ENCODE data around the gene SPEM3. TPM values are rescaled to one million over a fixed set of nuclear protein-coding genes. Genes with fewer than 3 reads are reported as not detected.
"Not testable (repeated sequence)": the region's sequence is repeated elsewhere in the genome, so short reads cannot be mapped to it uniquely, and the experiment has no call there.

Gene SPEM3
- total and polyA plus RNA-seq, 4 donors: not detected

GRCh38 chr17:7479213-7480088 is 50.8 kb downstream of the SPEM3 start, which contains the start of gene ZBTB4:
Gene ZBTB4 (minus strand): TSS chr17:7479631. CDS start chr17:7466801, 12,830 bp downstream.
- DNase-seq: peak; percentile 61 to 76 (median 66)
- H3K4me1 ChIP-seq (ENCODE audit: control insufficient read depth in 5 of 5, insufficient read depth in 5 of 5, low read length in 5 of 5): peaks cover 12 to 52% (median 40%) of the 10 kb centered on the region in 5 donors

DNA sequence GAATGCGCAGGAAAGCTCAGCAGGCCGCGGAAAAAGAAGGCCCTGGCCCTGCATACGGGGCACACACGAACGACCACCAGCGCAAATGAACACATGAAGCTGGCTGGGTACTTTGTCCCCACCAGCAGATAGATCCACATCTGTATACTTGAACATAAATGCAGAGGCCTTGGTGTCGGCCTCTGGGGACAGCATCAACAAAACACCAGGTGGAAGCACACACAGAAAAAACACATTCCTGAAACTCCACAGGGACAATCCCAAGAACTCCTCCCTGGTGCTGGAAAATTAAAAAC is 51.4 kb downstream of the SPEM3 start:
- H3K36me3 ChIP-seq (ENCODE audit: control insufficient read depth in 4 of 4, insufficient read depth in 4 of 4, low read length in 4 of 4): no peaks in the 10 kb centered on the region
- H3K9me3 ChIP-seq (ENCODE audit: control insufficient read depth in 4 of 4, insufficient read depth in 3 of 4, low read length in 3 of 4): no peaks in the 10 kb centered on the region
- DNase-seq: peak in 1 of 3 donors; percentile 60
- H3K27ac ChIP-seq (ENCODE audit: low read depth in 1 of 2, low read length in 1 of 2): peak overlapping the region; percentile 97 to 98
- no peak for ATAC-seq (ENCODE audit: insufficient read depth, low FRiP score)
- no peaks in the 10 kb centered on the region for H3K27me3 ChIP-seq (ENCODE audit: control insufficient read depth in 3 of 3, insufficient read depth in 3 of 3, low read length in 2 of 3)
- TF ChIP-seq CTCF (IDR thresholded peaks at IDR 0.05; ENCODE audit: control extremely low read depth, extremely low read depth): no peak
- H3K4me3 ChIP-seq: peak overlapping the region; percentile 51
- WGBS, 2 donors: 5 to 8% methylated on average over 8 of the region's 8 CpGs
- peak overlapping the region; percentile 65 to 86 for H3K9ac ChIP-seq (ENCODE audit: insufficient read depth in 1 of 2, low read length in 2 of 2)
- H3K4me1 ChIP-seq (ENCODE audit: control insufficient read depth in 5 of 5, insufficient read depth in 5 of 5, low read length in 5 of 5): peaks cover 12 to 54% (median 38%) of the 10 kb centered on the region in 5 donors

More at GRCh38 chr17:7479213-7480088, 50.8 kb downstream of the SPEM3 start, which contains the start of gene ZBTB4:
- H3K4me3 ChIP-seq: peak within 1 kb of the TSS; percentile 70
- peak within 1 kb of the TSS; percentile 98 to 99 for H3K27ac ChIP-seq (ENCODE audit: low read depth in 1 of 2, low read length in 1 of 2)
- no peaks in the 10 kb centered on the region for H3K27me3 ChIP-seq (ENCODE audit: control insufficient read depth in 3 of 3, insufficient read depth in 3 of 3, low read length in 2 of 3)
- H3K9ac ChIP-seq (ENCODE audit: insufficient read depth in 1 of 2, low read length in 2 of 2): peak within 1 kb of the TSS; percentile 86 to 88
- no peak for TF ChIP-seq CTCF (IDR thresholded peaks at IDR 0.05; ENCODE audit: control extremely low read depth, extremely low read depth)
- no peak for ATAC-seq (ENCODE audit: insufficient read depth, low FRiP score)
- H3K9me3 ChIP-seq (ENCODE audit: control insufficient read depth in 4 of 4, insufficient read depth in 3 of 4, low read length in 3 of 4): no peaks in the 10 kb centered on the region
- WGBS, 2 donors: 0 to 1% methylated on average over 40 to 92 of the region's 92 CpGs
- peaks cover 0 to under 1% (median 0%) of the 10 kb centered on the region in 4 donors for H3K36me3 ChIP-seq (ENCODE audit: control insufficient read depth in 4 of 4, insufficient read depth in 4 of 4, low read length in 4 of 4)

DNA sequence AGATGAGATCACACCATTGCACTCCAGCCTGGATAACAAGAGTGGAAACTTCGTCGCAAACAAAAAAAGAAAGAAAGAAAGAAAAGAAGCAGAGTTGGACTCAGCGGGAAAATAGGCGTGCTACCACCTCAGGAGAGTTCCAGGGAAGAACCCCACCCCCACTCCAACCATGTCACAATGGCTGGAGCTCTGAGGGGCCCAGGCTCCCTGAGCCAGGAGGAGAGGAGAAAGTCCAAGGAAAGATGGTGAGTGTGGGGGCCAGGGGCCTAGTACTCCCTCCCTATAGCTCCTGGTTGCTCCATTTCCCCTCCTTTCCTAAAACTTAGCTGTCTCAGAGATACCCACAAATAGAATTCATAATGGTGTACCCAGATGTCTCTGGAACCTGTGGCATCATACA is 52.6 kb downstream of the SPEM3 start, which contains the start of gene SLC35G6:
Gene SLC35G6, plus strand, starts transcription at position 172 of the 400 bp plus-strand sequence. Its CDS starts 71 bp downstream, at position 243.
- not testable (repeated sequence) for DNase-seq; H3K9me3 ChIP-seq (ENCODE audit: control insufficient read depth in 4 of 4, insufficient read depth in 3 of 4, low read length in 3 of 4); H3K27me3 ChIP-seq (ENCODE audit: control insufficient read depth in 3 of 3, insufficient read depth in 3 of 3, low read length in 2 of 3); H3K4me3 ChIP-seq; H3K36me3 ChIP-seq (ENCODE audit: control insufficient read depth in 4 of 4, insufficient read depth in 4 of 4, low read length in 4 of 4); ATAC-seq (ENCODE audit: insufficient read depth, low FRiP score)
- 93 to 100% methylated on average over 4 of the region's 4 CpGs for WGBS, 2 donors
- Histone ChIP-seq H3K27ac (ENCODE audit: low read depth in 1 of 2, low read length in 1 of 2) (peak within 1 kb of the TSS; percentile 98 to 100), H3K4me1 (ENCODE audit: control insufficient read depth in 5 of 5, insufficient read depth in 5 of 5, low read length in 5 of 5) (peaks cover 8 to 60% (median 35%) of the 10 kb centered on the region in 5 donors), H3K9ac (ENCODE audit: insufficient read depth in 1 of 2, low read length in 2 of 2) (peak within 1 kb of the TSS; percentile 65 to 86)

DNA sequence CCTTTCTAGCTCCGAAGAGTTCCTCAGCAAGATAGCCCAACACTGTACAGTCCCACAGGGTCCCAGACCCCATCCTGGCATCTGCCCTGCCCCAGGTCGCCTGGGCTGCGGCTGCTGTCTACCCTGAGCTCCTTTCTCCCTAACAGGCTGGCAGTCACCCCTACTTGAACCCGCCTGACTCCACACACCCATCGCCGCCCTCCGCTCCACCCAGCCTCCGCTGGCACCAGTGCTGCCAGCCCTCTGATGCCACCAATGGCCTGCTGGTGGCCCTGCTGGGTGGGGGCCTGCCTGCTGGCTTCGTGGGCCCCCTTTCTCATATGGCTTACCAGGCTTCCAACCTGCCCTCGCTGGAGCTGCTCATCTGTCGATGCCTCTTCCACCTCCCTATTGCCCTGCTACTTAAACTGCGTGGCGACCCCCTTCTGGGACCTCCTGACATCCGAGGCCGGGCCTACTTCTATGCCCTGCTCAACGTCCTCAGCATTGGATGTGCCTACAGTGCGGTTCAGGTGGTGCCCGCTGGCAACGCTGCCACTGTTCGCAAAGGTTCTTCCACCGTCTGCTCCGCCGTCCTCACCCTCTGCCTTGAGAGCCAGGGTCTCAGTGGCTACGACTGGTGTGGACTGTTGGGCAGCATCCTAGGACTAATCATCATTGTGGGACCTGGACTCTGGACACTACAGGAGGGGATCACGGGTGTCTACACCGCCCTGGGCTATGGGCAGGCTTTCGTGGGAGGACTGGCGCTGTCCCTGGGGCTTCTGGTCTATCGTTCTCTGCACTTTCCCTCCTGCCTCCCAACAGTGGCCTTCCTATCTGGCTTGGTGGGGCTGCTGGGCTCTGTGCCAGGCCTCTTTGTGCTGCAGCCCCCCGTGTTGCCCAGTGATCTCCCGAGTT is 53.4 kb downstream of the SPEM3 start:
- not testable (repeated sequence) for H3K9me3 ChIP-seq (ENCODE audit: control insufficient read depth in 4 of 4, insufficient read depth in 3 of 4, low read length in 3 of 4); DNase-seq; H3K36me3 ChIP-seq (ENCODE audit: control insufficient read depth in 4 of 4, insufficient read depth in 4 of 4, low read length in 4 of 4); H3K27me3 ChIP-seq (ENCODE audit: control insufficient read depth in 3 of 3, insufficient read depth in 3 of 3, low read length in 2 of 3); H3K4me3 ChIP-seq; ATAC-seq (ENCODE audit: insufficient read depth, low FRiP score)
- 86 to 88% methylated on average over 31 of the region's 31 CpGs for WGBS, 2 donors
- Histone ChIP-seq H3K9ac (ENCODE audit: insufficient read depth in 1 of 2, low read length in 2 of 2) (peak overlapping the region in 1 of 2 donors; percentile 23), H3K27ac (ENCODE audit: low read depth in 1 of 2, low read length in 1 of 2) (peak overlapping the region in 1 of 2 donors; percentile 100), H3K4me1 (ENCODE audit: control insufficient read depth in 5 of 5, insufficient read depth in 5 of 5, low read length in 5 of 5) (peaks cover 0 to 59% (median 30%) of the 10 kb centered on the region in 5 donors)

Other genes with a start within 250 kb of the SPEM3 start
Only the 30 nearest of the 39 such genes appear.
- 100 to 1,000 TPM in 1 of 2 donors, 10 to 100 TPM in 1; 76.0 to 126 TPM for gene CTDNEP1, start 177.1 kb upstream of the SPEM3 start, total RNA-seq
- gene CTDNEP1, start 177.1 kb upstream of the SPEM3 start, polyA plus RNA-seq: 100 to 1,000 TPM in 1 of 2 donors, 10 to 100 TPM in 1; 72.5 to 105 TPM
- 10 to 100 TPM; 19.8 to 39.3 TPM for gene ELP5, start 176.6 kb upstream of the SPEM3 start, total RNA-seq
- gene ELP5, start 176.6 kb upstream of the SPEM3 start, polyA plus RNA-seq: 10 to 100 TPM; 34.0 to 63.2 TPM
- 100 to 1,000 TPM; 117 to 171 TPM for gene CLDN7, start 166.4 kb upstream of the SPEM3 start, total RNA-seq
- gene CLDN7, start 166.4 kb upstream of the SPEM3 start, polyA plus RNA-seq: 100 to 1,000 TPM; 119 to 199 TPM
- gene SLC2A4, start 147.1 kb upstream of the SPEM3 start, total RNA-seq: 1 to 10 TPM; 1.2 to 2.0 TPM
- 1 to 10 TPM; 1.1 to 1.3 TPM for gene SLC2A4, start 147.1 kb upstream of the SPEM3 start, polyA plus RNA-seq
- under 1 TPM; 0.28 to 0.57 TPM for gene YBX2, start 134.2 kb upstream of the SPEM3 start, total RNA-seq
- under 1 TPM; 0.03 to 0.53 TPM for gene YBX2, start 134.2 kb upstream of the SPEM3 start, polyA plus RNA-seq
- gene EIF5A, start 121.2 kb upstream of the SPEM3 start, total RNA-seq: 100 to 1,000 TPM; 104 to 516 TPM
- gene EIF5A, start 121.2 kb upstream of the SPEM3 start, polyA plus RNA-seq: 100 to 1,000 TPM; 596 to 607 TPM
- gene GPS2, start 113.5 kb upstream of the SPEM3 start, total RNA-seq: 10 to 100 TPM; 23.8 to 57.0 TPM
- gene GPS2, start 113.5 kb upstream of the SPEM3 start, polyA plus RNA-seq: 10 to 100 TPM; 68.6 to 71.6 TPM
- gene NEURL4, start 99.5 kb upstream of the SPEM3 start, total RNA-seq: 10 to 100 TPM; 21.7 to 33.9 TPM
- 10 to 100 TPM; 17.3 to 27.0 TPM for gene NEURL4, start 99.5 kb upstream of the SPEM3 start, polyA plus RNA-seq
- 10 to 100 TPM in 1 of 2 donors, 1 to 10 TPM in 1; 9.2 to 27.0 TPM for gene ACAP1, start 92.3 kb upstream of the SPEM3 start, total RNA-seq
- 10 to 100 TPM; 17.2 to 39.4 TPM for gene ACAP1, start 92.3 kb upstream of the SPEM3 start, polyA plus RNA-seq
- gene KCTD11, start 76.7 kb upstream of the SPEM3 start, total RNA-seq: 10 to 100 TPM in 1 of 2 donors, 1 to 10 TPM in 1; 5.9 to 14.9 TPM
- gene KCTD11, start 76.7 kb upstream of the SPEM3 start, polyA plus RNA-seq: 10 to 100 TPM; 11.1 to 14.1 TPM
- not detected for gene TMEM95, start 73.7 kb upstream of the SPEM3 start, total RNA-seq
- not detected for gene TMEM95, start 73.7 kb upstream of the SPEM3 start, polyA plus RNA-seq
- gene TNK1, start 47.8 kb upstream of the SPEM3 start, total RNA-seq: 1 to 10 TPM; 5.4 to 8.2 TPM
- 1 to 10 TPM; 3.7 to 6.0 TPM for gene TNK1, start 47.8 kb upstream of the SPEM3 start, polyA plus RNA-seq
- 10 to 100 TPM; 32.4 to 43.0 TPM for gene PLSCR3, start 34.3 kb upstream of the SPEM3 start, total RNA-seq
- 10 to 100 TPM; 19.2 to 36.0 TPM for gene PLSCR3, start 34.3 kb upstream of the SPEM3 start, polyA plus RNA-seq
- gene TMEM256, start 24.8 kb upstream of the SPEM3 start, total RNA-seq: 10 to 100 TPM; 70.2 to 78.7 TPM
- 100 to 1,000 TPM in 1 of 2 donors, 10 to 100 TPM in 1; 71.6 to 247 TPM for gene TMEM256, start 24.8 kb upstream of the SPEM3 start, polyA plus RNA-seq
- 10 to 100 TPM; 11.2 to 15.2 TPM for gene NLGN2, start 21.0 kb upstream of the SPEM3 start, total RNA-seq
- 1 to 10 TPM; 5.0 to 5.1 TPM for gene NLGN2, start 21.0 kb upstream of the SPEM3 start, polyA plus RNA-seq
- not detected for gene SPEM1, start 8.5 kb upstream of the SPEM3 start, total RNA-seq
- not detected for gene SPEM1, start 8.5 kb upstream of the SPEM3 start, polyA plus RNA-seq
- gene SPEM2, start 3.2 kb upstream of the SPEM3 start, total RNA-seq: not detected
- gene SPEM2, start 3.2 kb upstream of the SPEM3 start, polyA plus RNA-seq: not detected
- gene TMEM102, start 6.6 kb downstream of the SPEM3 start, total RNA-seq: 1 to 10 TPM; 4.8 to 9.0 TPM
- 1 to 10 TPM; 5.5 to 8.4 TPM for gene TMEM102, start 6.6 kb downstream of the SPEM3 start, polyA plus RNA-seq
- gene FGF11, start 10.7 kb downstream of the SPEM3 start, total RNA-seq: 1 to 10 TPM in 1 of 2 donors, under 1 TPM in 1; 0.52 to 3.5 TPM
- gene FGF11, start 10.7 kb downstream of the SPEM3 start, polyA plus RNA-seq: under 1 TPM; 0.47 to 0.79 TPM
- 10 to 100 TPM; 10.5 to 10.7 TPM for gene CHRNB1, start 16.2 kb downstream of the SPEM3 start, total RNA-seq
- gene CHRNB1, start 16.2 kb downstream of the SPEM3 start, polyA plus RNA-seq: 10 to 100 TPM in 1 of 2 donors, 1 to 10 TPM in 1; 7.0 to 11.9 TPM
- gene ZBTB4, start 50.8 kb downstream of the SPEM3 start, total RNA-seq: 10 to 100 TPM; 40.4 to 56.4 TPM
- gene ZBTB4, start 50.8 kb downstream of the SPEM3 start, polyA plus RNA-seq: 10 to 100 TPM; 20.1 to 26.5 TPM
- not detected for gene SLC35G6, start 52.6 kb downstream of the SPEM3 start, total RNA-seq
- gene SLC35G6, start 52.6 kb downstream of the SPEM3 start, polyA plus RNA-seq: not detected
- 100 to 1,000 TPM; 113 to 129 TPM for gene POLR2A, start 55.5 kb downstream of the SPEM3 start, total RNA-seq
- 10 to 100 TPM; 37.8 to 40.9 TPM for gene POLR2A, start 55.5 kb downstream of the SPEM3 start, polyA plus RNA-seq
- gene TNFSF12, start 120.2 kb downstream of the SPEM3 start, total RNA-seq: 10 to 100 TPM; 15.1 to 46.5 TPM
- 10 to 100 TPM; 35.4 to 72.2 TPM for gene TNFSF12, start 120.2 kb downstream of the SPEM3 start, polyA plus RNA-seq
- 100 to 1,000 TPM in 1 of 2 donors, 10 to 100 TPM in 1; 48.7 to 140 TPM for gene TNFSF13, start 129.9 kb downstream of the SPEM3 start, total RNA-seq
- gene TNFSF13, start 129.9 kb downstream of the SPEM3 start, polyA plus RNA-seq: 100 to 1,000 TPM in 1 of 2 donors, 10 to 100 TPM in 1; 86.0 to 101 TPM
- gene SENP3, start 133.1 kb downstream of the SPEM3 start, total RNA-seq: 10 to 100 TPM; 34.0 to 48.3 TPM
- gene SENP3, start 133.1 kb downstream of the SPEM3 start, polyA plus RNA-seq: 10 to 100 TPM; 48.9 to 54.4 TPM
- gene CD68, start 150.8 kb downstream of the SPEM3 start, total RNA-seq: 100 to 1,000 TPM in 1 of 2 donors, 10 to 100 TPM in 1; 33.3 to 358 TPM
- 100 to 1,000 TPM; 431 to 595 TPM for gene CD68, start 150.8 kb downstream of the SPEM3 start, polyA plus RNA-seq
- gene MPDU1, start 155.0 kb downstream of the SPEM3 start, total RNA-seq: 10 to 100 TPM; 42.3 to 71.5 TPM
- gene MPDU1, start 155.0 kb downstream of the SPEM3 start, polyA plus RNA-seq: 10 to 100 TPM; 98.1 to 99.5 TPM
- under 1 TPM in 1 of 2 donors, not detected in 1; 0.86 TPM for gene SOX15, start 161.2 kb downstream of the SPEM3 start, total RNA-seq
- 1 to 10 TPM in 1 of 2 donors, under 1 TPM in 1; 0.68 to 1.1 TPM for gene SOX15, start 161.2 kb downstream of the SPEM3 start, polyA plus RNA-seq
- 10 to 100 TPM; 29.0 to 29.5 TPM for gene FXR2, start 186.0 kb downstream of the SPEM3 start, total RNA-seq
- 10 to 100 TPM; 30.6 to 31.1 TPM for gene FXR2, start 186.0 kb downstream of the SPEM3 start, polyA plus RNA-seq

All from lung (tissue), 12 donors.